Gastrocnemius medialis (tissue), 4 donors: ENCODE results near the gene GFRA1. TPM values are rescaled to one million over a fixed set of nuclear protein-coding genes. Genes with fewer than 3 reads are reported as not detected.

Experiments used
- ATAC-seq, 2 donors: fragments of 150-250 bp; one replicate each; pipeline ENCODE4 v1.9.1; 2016
- DNase-seq, 2 donors: peaks; one replicate each; pipeline ENCODE4 v3.0.0-alpha.2; 2019
- H3K27ac ChIP-seq, 4 donors: fragments of 200-600 bp; sonication (generic); 1 replicate in 1 of 4; 2 replicates in 3 of 4; pipeline ENCODE4 v1.5.1; 2016 to 2018; ENCODE audit warnings: mild to moderate bottlenecking in 2 of 4, moderate library complexity in 1 of 4
- H3K27me3 ChIP-seq, 3 donors: fragments of 200-600 bp; sonication (generic) in 2 of 3; 1 replicate in 1 of 3; 2 replicates in 2 of 3; pipeline versions ENCODE4 v1.5.1 to v1.6.0; 2016 to 2019; ENCODE audit warnings: mild to moderate bottlenecking in 1 of 3, moderate library complexity in 1 of 3
- H3K36me3 ChIP-seq, 2 donors: fragments of 200-600 bp; sonication (generic) in 1 of 2; one replicate each; pipeline ENCODE4 v1.5.1; 2017 to 2018
- H3K4me1 ChIP-seq, 2 donors: fragments of 200-600 bp; sonication (generic) in 1 of 2; one replicate each; pipeline ENCODE4 v1.5.1; 2016 to 2017; ENCODE audit warnings: mild to moderate bottlenecking in 2 of 2
- H3K4me3 ChIP-seq, 4 donors: fragments of 200-600 bp; sonication (generic) in 3 of 4; 1 replicate in 1 of 4; 2 replicates in 3 of 4; pipeline ENCODE4 v1.5.1; 2016 to 2019; ENCODE audit warnings: mild to moderate bottlenecking in 2 of 4
- H3K9me3 ChIP-seq, 3 donors: fragments of 200-600 bp; sonication (generic) in 2 of 3; 1 replicate in 1 of 3; 2 replicates in 2 of 3; pipeline ENCODE4 v1.5.1; 2016 to 2019
- POLR2A ChIP-seq, 2 donors: fragments of 450-650 bp; IDR thresholded peaks; one replicate each; pipeline ENCODE4 v1.6.1; 2017; ENCODE audit warnings: antibody characterized with exemption in 2 of 2, mild to moderate bottlenecking in 2 of 2, moderate library complexity in 2 of 2
- in situ Hi-C, 4 donors: fragments of 200-750 bp; cut with MboI; loops; one replicate each; pipeline versions ENCODE4 v1.15.0 to v1.8.0; 2017; ENCODE audit warnings: low sequenced_read_pairs in 4 of 4
- intact Hi-C: fragments of 100-400 bp; cut with DNase I; formaldehyde crosslinking; loops from one replicate; pipeline ENCODE4 v1.15.1; 2023; ENCODE audit warnings: low total_unique reads
- total RNA-seq, 4 donors: library from RNA; depleted of rRNA; stranded (reverse); fragments of >200 nt; gene quantifications; one replicate each; pipeline versions ENCODE4 v1.1.0 to v1.2.3, GENCODE V29; 2016
- TF ChIP-seq, protein P1 (sequence below), 5 experiments: fragments of 450-650 bp in 3 of 5; fragments of 200-600 bp in 2 of 5; sonication (generic) in 2 of 5; IDR thresholded peaks in 4 of 5; conservative IDR thresholded peaks in 1 of 5; 1 replicate in 4 of 5; 2 replicates in 1 of 5; pipeline ENCODE4 v1.5.1; 2016 to 2019; ENCODE audit warnings: antibody characterized with exemption in 5 of 5, mild to moderate bottlenecking in 3 of 5, moderate library complexity in 3 of 5

GFRA1 gene
- total RNA-seq, 4 donors from 2014 or later: 21.2 to 34.2 (median 25.2) TPM

DNA sequence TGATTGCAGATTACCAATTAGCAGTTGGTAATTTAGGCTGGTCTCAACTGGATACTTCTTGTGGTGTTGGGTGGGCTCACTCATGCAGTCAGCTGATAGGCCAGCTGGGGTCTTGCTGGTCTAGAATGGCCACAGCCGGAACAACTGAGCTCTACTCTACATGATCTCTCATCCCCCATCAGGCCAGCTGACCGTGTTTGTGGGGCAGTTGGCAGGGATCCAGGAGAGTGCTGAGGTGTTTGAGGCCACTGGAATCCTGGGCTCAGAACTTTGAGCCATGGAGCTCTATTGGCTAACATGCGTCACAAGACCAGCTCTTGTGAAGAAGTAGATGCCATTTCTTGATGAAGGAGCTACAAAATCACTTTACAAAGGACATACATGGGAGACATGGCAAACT lies 242.4 kb downstream of the GFRA1 start:
- Histone ChIP-seq H3K27me3 (no peaks in the 10 kb centered on the region), H3K4me3 (no peak overlapping the region), H3K9me3 (no peaks in the 10 kb centered on the region), H3K36me3 (no peaks in the 10 kb centered on the region), H3K27ac (no peak overlapping the region), H3K4me1 (no peaks in the 10 kb centered on the region)
- TF ChIP-seq, protein P1, sequence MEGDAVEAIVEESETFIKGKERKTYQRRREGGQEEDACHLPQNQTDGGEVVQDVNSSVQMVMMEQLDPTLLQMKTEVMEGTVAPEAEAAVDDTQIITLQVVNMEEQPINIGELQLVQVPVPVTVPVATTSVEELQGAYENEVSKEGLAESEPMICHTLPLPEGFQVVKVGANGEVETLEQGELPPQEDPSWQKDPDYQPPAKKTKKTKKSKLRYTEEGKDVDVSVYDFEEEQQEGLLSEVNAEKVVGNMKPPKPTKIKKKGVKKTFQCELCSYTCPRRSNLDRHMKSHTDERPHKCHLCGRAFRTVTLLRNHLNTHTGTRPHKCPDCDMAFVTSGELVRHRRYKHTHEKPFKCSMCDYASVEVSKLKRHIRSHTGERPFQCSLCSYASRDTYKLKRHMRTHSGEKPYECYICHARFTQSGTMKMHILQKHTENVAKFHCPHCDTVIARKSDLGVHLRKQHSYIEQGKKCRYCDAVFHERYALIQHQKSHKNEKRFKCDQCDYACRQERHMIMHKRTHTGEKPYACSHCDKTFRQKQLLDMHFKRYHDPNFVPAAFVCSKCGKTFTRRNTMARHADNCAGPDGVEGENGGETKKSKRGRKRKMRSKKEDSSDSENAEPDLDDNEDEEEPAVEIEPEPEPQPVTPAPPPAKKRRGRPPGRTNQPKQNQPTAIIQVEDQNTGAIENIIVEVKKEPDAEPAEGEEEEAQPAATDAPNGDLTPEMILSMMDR (IDR thresholded peaks at IDR 0.05 in 4 of 5, conservative IDR thresholded peaks at IDR 0.05 in 1 of 5): no peak
- no peak for TF ChIP-seq POLR2A (IDR thresholded peaks at IDR 0.05)
- in situ Hi-C loops: no loop called here
- no peak for ATAC-seq
- intact Hi-C loops: no loop called here
- DNase-seq: no peak

DNA sequence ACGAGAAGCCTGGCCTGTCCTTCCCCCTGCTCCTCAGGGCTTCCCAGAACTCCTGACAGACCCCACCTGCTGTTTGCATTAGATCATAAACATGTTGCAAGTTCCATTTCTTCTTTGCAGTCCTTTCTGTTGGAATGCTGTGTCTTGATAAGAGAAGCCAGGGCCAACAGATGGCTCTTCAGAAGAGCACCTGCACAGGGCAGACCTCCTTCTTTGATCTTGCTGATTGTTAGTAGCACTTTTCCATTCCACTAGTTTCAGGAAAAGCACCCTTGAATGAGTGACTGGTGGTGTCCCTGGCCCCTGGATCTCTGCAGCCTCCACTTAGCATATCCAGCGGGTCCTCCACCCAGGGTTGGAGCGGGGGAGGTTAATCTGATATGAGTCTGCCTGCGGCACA lies 243.2 kb downstream of the GFRA1 start:
- DNase-seq (no peak), ATAC-seq (no peak)
- Histone ChIP-seq H3K36me3 (no peaks in the 10 kb centered on the region), H3K9me3 (no peaks in the 10 kb centered on the region), H3K27ac (no peak overlapping the region), H3K27me3 (no peaks in the 10 kb centered on the region), H3K4me1 (no peaks in the 10 kb centered on the region), H3K4me3 (no peak overlapping the region)
- intact Hi-C loops (no loop called here), in situ Hi-C loops (no loop called here)
- no peak for TF ChIP-seq POLR2A (IDR thresholded peaks at IDR 0.05)
- TF ChIP-seq, protein P1 (IDR thresholded peaks at IDR 0.05 in 4 of 5, conservative IDR thresholded peaks at IDR 0.05 in 1 of 5): no peak

DNA sequence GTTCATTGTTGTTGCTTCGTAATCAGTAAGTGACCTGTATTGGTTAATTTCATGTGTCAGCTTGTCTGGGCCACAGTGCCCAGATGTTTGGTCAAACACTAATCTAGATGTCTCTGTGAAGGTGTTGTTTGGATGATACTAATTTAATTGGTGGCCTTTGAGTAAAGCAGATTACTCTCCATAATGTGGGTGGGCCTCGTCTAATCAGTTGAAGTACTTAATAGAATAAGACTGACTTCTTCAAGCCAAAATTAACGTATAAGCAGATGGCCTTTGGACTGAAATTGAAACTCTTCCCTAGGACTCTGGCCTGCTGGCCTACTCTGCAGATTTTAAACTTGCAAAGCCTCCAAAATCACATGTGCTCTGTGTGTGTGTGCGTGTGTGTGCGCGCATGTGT lies 245.7 kb downstream of the GFRA1 start:
- in situ Hi-C loops: no loop called here

DNA sequence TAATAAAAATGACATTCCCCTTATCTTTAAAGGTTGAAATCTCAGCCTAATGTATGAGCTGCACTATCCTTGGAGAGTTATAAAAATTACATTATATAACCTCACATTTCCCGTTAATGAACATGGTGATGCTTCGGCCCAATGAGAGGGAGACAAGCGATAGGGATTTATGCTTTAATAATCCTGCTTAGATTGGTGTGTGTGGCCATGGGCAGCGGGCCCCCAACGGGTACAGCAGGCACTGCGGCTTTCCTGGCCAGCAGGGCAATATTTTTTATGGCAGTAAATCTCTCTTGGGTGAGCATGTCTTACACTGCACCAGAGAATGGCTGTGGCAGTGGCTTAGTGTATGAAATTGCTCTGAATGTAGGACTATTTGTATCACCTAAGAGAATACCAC lies 246.3 kb downstream of the GFRA1 start:
- in situ Hi-C loops: no loop called here
- no peak for DNase-seq
- ATAC-seq: no peak
- H3K27me3 ChIP-seq: no peaks in the 10 kb centered on the region
- no peaks in the 10 kb centered on the region for H3K4me1 ChIP-seq
- H3K9me3 ChIP-seq: no peaks in the 10 kb centered on the region
- no peak overlapping the region for H3K27ac ChIP-seq
- no peaks in the 10 kb centered on the region for H3K36me3 ChIP-seq
- H3K4me3 ChIP-seq: no peak overlapping the region
- no peak for TF ChIP-seq POLR2A (IDR thresholded peaks at IDR 0.05)
- TF ChIP-seq, protein P1 (IDR thresholded peaks at IDR 0.05 in 4 of 5, conservative IDR thresholded peaks at IDR 0.05 in 1 of 5): no peak
- intact Hi-C loops: no loop called here

More for the DNA sequence above, 245.7 kb downstream of the GFRA1 start:
- Histone ChIP-seq H3K9me3 (no peaks in the 10 kb centered on the region), H3K4me3 (no peak overlapping the region), H3K27ac (no peak overlapping the region), H3K36me3 (no peaks in the 10 kb centered on the region), H3K4me1 (no peaks in the 10 kb centered on the region), H3K27me3 (no peaks in the 10 kb centered on the region)
- no peak for ATAC-seq
- TF ChIP-seq, protein P1 (IDR thresholded peaks at IDR 0.05 in 4 of 5, conservative IDR thresholded peaks at IDR 0.05 in 1 of 5): no peak
- TF ChIP-seq POLR2A (IDR thresholded peaks at IDR 0.05): no peak
- no peak for DNase-seq
- intact Hi-C loops: no loop called here

DNA sequence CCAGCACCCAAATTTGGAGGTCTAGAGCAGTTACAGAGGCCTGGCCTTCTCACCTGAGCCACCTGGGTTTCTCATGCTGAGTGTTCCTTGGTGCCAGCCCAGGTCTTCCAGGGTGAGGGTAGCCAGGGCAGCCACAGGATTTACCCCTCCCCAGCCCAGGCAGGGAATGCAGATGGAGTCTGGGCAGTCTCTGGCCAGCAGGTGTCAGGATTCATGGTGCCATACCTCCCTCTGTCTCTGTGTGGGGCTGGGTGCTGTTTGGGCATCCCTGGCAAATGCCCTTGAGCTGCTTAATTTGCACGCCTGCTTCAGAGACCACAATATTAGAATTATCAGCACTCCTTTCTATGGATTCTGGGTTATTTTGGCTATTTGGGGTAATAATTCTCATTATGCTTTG lies 246.7 kb downstream of the GFRA1 start:
- TF ChIP-seq, protein P1 (IDR thresholded peaks at IDR 0.05 in 4 of 5, conservative IDR thresholded peaks at IDR 0.05 in 1 of 5): no peak
- TF ChIP-seq POLR2A (IDR thresholded peaks at IDR 0.05): no peak
- intact Hi-C loops: no loop called here

More for the DNA sequence above, 246.7 kb downstream of the GFRA1 start:
- Histone ChIP-seq H3K27me3 (no peaks in the 10 kb centered on the region), H3K27ac (no peak overlapping the region), H3K9me3 (no peaks in the 10 kb centered on the region), H3K4me1 (no peaks in the 10 kb centered on the region), H3K4me3 (no peak overlapping the region), H3K36me3 (no peaks in the 10 kb centered on the region)
- DNase-seq: no peak
- ATAC-seq: no peak
- in situ Hi-C loops: no loop called here
